Choroid plexus epithelial cell (primary cell): Measurements from ENCODE around the gene MASP1.

Experiments used
- DNase-seq: peaks from one replicate; pipeline ENCODE4 v3.0.0-alpha.2; 2010; ENCODE audit warnings: low read depth
- H3K4me3 ChIP-seq: 2 replicates; pipeline ENCODE4 v1.5.1; 2011; ENCODE audit warnings: low read depth, mild to moderate bottlenecking, control low read depth, low read length, moderate library complexity
- CTCF ChIP-seq: conservative IDR thresholded peaks from 2 replicates; pipeline ENCODE4 v1.5.1; 2011; ENCODE audit warnings: low read depth, mild to moderate bottlenecking, control low read depth, inconsistent platforms, low read length, moderate library complexity

Gene MASP1

GRCh38 chr3:187277129-187277462, 14.4 kb downstream of the MASP1 start:
- H3K4me3 ChIP-seq = no peak overlapping the region
- no peak for TF ChIP-seq CTCF
- DNase-seq = no peak

GRCh38 chr3:187276397-187277128, 15.0 kb downstream of the MASP1 start:
- no peak for DNase-seq
- TF ChIP-seq CTCF = no peak

GRCh38 chr3:187274977-187275338, 16.6 kb downstream of the MASP1 start:
- no peak for TF ChIP-seq CTCF
- no peak for DNase-seq
- H3K4me3 ChIP-seq = no peak overlapping the region

More at GRCh38 chr3:187276397-187277128, 15.0 kb downstream of the MASP1 start:
- no peak overlapping the region for H3K4me3 ChIP-seq

- TF ChIP-seq CTCF = no peak
- no peak overlapping the region for H3K4me3 ChIP-seq
- no peak for DNase-seq
Measured at GRCh38 chr3:187274315-187274976, 17.1 kb downstream of the MASP1 start.

GRCh38 chr3:187271582-187271981, 20.0 kb downstream of the MASP1 start:
- H3K4me3 ChIP-seq = no peak overlapping the region
- no peak for DNase-seq
- TF ChIP-seq CTCF = no peak

- H3K4me3 ChIP-seq = no peak overlapping the region
- no peak for TF ChIP-seq CTCF
- DNase-seq = no peak
Measured at GRCh38 chr3:187269486-187269885, 22.1 kb downstream of the MASP1 start.

- no peak overlapping the region for H3K4me3 ChIP-seq
- TF ChIP-seq CTCF = no peak
- DNase-seq = no peak
Measured at GRCh38 chr3:187267306-187267705, 24.2 kb downstream of the MASP1 start.
